ENCODE data around the gene ABCC6. TPM values are rescaled to one million over a fixed set of nuclear protein-coding genes. Genes with fewer than 3 reads are reported as not detected.
A peak's percentile ranks its signal among the peaks of the same experiment; 100 is the strongest.

ABCC6 gene
- total RNA-seq, 1 experiment from 2014 or later: 1.1 TPM

DNA sequence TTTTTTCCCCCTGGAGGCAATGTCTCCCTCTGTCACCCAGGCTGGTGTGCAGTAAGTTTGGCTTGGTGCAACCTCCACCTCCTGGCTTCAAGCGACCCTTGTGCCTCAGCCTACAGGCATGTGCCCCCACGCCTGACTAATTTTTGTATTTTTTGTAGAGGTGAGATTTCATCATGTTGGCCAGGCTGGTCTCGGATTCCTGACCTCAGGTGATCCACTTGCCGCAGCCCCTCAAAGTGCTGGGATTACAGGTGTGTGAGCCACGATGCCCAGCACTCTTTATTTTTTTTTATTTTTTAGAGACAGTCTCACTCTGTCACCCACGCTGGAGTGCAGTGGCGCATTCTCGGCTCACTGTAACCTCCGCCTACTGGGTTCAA, 113.2 kb downstream of the ABCC6 start:
- H3K4ac ChIP-seq (ENCODE audit: low read depth, low read length): no peak overlapping the region
- WGBS (ENCODE audit: extremely low coverage, insufficient read length, low lambda C conversion rate): no CpG with 5 or more reads among the region's 9 CpGs
- no peaks in the 10 kb centered on the region for H4K20me1 ChIP-seq (ENCODE audit: control insufficient read depth, insufficient read depth, insufficient read length)
- H2BK5ac ChIP-seq (ENCODE audit: insufficient read length, low read length): no peak overlapping the region
- H3K23ac ChIP-seq (ENCODE audit: insufficient read length, low read depth, low read length): no peak overlapping the region
- Mint-ChIP-seq H3K4me3 (no peak overlapping the region), H3K36me3 (ENCODE audit: insufficient read depth in 1 of 3, low read depth in 3 of 3) (peaks cover 36 to 82% (median 69%) of the 10 kb centered on the region in 3 experiments), H3K27ac (peak overlapping the region in 1 of 3 experiments; percentile 88; a peak in 1 of 7 replicates), H3K9me3 (no peaks in the 10 kb centered on the region), H3K4me1 (peaks cover 6% of the 10 kb centered on the region in 2 experiments), H3K27me3 (ENCODE audit: low read depth) (no peaks in the 10 kb centered on the region)
- no peak overlapping the region for H2BK20ac ChIP-seq (ENCODE audit: low read depth, low read length, poor library complexity, severe bottlenecking)
- H3T11ph ChIP-seq (ENCODE audit: low read length): no peak overlapping the region
- no peak overlapping the region for H3K18ac ChIP-seq (ENCODE audit: insufficient read length, low read depth, low read length)
- no peaks in the 10 kb centered on the region for H3K27me3 ChIP-seq (ENCODE audit: insufficient read depth, low read length)
- no peak overlapping the region for H3K14ac ChIP-seq (ENCODE audit: insufficient read depth, low read length)
- H3K56ac ChIP-seq (ENCODE audit: insufficient read length, low read depth, low read length): no peak overlapping the region
- no peak overlapping the region for H3K9ac ChIP-seq (ENCODE audit: extremely low read depth, insufficient read length, low read length)
- no peak for DNase-seq
- H3K9me3 ChIP-seq (ENCODE audit: control insufficient read depth, low read depth, low read length): no peaks in the 10 kb centered on the region
- H4K5ac ChIP-seq (ENCODE audit: insufficient read length, low read depth, low read length): no peak overlapping the region
- H4K8ac ChIP-seq (replicated peaks; ENCODE audit: insufficient read length, low read depth, low read length): no peak overlapping the region
- H2BK12ac ChIP-seq (ENCODE audit: insufficient read length, low read depth, low read length): no peak overlapping the region
- no peak overlapping the region for H4K91ac ChIP-seq (ENCODE audit: insufficient read length, low read depth, low read length)
- H3K4me2 ChIP-seq (ENCODE audit: insufficient read depth, insufficient read length, low read length): no peak overlapping the region
- H3K79me1 ChIP-seq (ENCODE audit: insufficient read depth, low read depth, low read length, poor library complexity, severe bottlenecking): no peaks in the 10 kb centered on the region
- no peak overlapping the region for H2AK5ac ChIP-seq (ENCODE audit: insufficient read length, low read length)
- H3K27ac ChIP-seq (ENCODE audit: insufficient read length, low read depth, low read length): no peak overlapping the region
- H2BK15ac ChIP-seq (ENCODE audit: low read depth, low read length): no peak overlapping the region
- H3K23me2 ChIP-seq (ENCODE audit: insufficient read length, low read depth, low read length, poor library complexity, severe bottlenecking): no peaks in the 10 kb centered on the region
- H3K4me1 ChIP-seq (ENCODE audit: insufficient read depth, low read length): no peaks in the 10 kb centered on the region
- TF ChIP-seq, protein P1, sequence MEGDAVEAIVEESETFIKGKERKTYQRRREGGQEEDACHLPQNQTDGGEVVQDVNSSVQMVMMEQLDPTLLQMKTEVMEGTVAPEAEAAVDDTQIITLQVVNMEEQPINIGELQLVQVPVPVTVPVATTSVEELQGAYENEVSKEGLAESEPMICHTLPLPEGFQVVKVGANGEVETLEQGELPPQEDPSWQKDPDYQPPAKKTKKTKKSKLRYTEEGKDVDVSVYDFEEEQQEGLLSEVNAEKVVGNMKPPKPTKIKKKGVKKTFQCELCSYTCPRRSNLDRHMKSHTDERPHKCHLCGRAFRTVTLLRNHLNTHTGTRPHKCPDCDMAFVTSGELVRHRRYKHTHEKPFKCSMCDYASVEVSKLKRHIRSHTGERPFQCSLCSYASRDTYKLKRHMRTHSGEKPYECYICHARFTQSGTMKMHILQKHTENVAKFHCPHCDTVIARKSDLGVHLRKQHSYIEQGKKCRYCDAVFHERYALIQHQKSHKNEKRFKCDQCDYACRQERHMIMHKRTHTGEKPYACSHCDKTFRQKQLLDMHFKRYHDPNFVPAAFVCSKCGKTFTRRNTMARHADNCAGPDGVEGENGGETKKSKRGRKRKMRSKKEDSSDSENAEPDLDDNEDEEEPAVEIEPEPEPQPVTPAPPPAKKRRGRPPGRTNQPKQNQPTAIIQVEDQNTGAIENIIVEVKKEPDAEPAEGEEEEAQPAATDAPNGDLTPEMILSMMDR (conservative IDR thresholded peaks at IDR 0.05): no peak
- no peak overlapping the region for H2AFZ ChIP-seq (ENCODE audit: low read length)
- no peak overlapping the region for H2BK120ac ChIP-seq (ENCODE audit: low read depth, low read length, poor library complexity, severe bottlenecking)
- H3K79me2 ChIP-seq (ENCODE audit: insufficient read depth, low read length): no peaks in the 10 kb centered on the region
